ENCODE measurements around the gene WNK3. TPM values are rescaled to one million over a fixed set of nuclear protein-coding genes. Genes with fewer than 3 reads are reported as not detected.

Gene WNK3
- total and polyA plus RNA-seq, 2 experiments from 2014 or later = 27.6 to 57.5 TPM

DNA sequence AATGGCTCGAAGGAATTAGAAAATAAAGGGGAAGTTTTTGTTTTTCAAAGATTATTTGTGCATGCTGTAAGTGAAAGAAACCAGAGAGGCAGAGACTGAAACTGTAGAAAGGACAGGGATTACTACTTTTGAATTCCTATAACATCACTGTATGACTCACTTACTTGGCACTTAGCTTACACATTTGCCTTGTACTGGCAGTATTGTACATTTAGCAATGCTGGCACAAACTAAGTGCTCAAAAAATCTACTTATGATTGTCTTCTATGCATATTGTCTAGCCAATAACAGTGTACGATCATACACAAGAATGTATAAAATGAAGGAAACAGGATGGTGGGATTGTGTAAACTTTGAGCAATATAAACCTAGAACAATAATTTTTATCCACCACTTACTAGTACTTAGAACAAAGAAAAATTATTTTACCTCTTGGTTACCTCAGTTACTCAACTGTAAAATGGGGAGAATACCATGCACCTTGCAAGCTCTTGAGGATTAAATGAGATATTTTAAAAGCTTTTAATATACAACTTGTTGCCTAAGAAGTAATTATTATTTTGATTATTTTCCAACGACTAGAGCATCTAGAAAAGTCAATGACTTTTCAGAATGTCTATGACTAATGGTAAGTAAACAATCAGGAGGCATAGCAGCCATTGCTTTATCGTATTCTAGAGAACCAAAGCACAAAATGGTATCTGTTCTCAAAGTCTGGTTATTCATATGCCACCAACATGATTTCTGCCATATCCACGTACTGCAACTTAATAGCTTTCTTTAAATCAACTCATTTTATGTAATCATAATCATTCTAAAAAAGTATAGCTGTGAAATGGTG, 179.5 kb downstream of the WNK3 start:
- no peaks in the 10 kb centered on the region for H3K27me3 Mint-ChIP-seq (ENCODE audit: insufficient read depth, low read depth, poor library complexity)
- TF ChIP-seq, protein P1, sequence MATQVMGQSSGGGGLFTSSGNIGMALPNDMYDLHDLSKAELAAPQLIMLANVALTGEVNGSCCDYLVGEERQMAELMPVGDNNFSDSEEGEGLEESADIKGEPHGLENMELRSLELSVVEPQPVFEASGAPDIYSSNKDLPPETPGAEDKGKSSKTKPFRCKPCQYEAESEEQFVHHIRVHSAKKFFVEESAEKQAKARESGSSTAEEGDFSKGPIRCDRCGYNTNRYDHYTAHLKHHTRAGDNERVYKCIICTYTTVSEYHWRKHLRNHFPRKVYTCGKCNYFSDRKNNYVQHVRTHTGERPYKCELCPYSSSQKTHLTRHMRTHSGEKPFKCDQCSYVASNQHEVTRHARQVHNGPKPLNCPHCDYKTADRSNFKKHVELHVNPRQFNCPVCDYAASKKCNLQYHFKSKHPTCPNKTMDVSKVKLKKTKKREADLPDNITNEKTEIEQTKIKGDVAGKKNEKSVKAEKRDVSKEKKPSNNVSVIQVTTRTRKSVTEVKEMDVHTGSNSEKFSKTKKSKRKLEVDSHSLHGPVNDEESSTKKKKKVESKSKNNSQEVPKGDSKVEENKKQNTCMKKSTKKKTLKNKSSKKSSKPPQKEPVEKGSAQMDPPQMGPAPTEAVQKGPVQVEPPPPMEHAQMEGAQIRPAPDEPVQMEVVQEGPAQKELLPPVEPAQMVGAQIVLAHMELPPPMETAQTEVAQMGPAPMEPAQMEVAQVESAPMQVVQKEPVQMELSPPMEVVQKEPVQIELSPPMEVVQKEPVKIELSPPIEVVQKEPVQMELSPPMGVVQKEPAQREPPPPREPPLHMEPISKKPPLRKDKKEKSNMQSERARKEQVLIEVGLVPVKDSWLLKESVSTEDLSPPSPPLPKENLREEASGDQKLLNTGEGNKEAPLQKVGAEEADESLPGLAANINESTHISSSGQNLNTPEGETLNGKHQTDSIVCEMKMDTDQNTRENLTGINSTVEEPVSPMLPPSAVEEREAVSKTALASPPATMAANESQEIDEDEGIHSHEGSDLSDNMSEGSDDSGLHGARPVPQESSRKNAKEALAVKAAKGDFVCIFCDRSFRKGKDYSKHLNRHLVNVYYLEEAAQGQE (IDR thresholded peaks at IDR 0.05; ENCODE audit: unreplicated experiment) = no peak
- TF ChIP-seq EZH2 (IDR thresholded peaks at IDR 0.05; ENCODE audit: low read depth, unreplicated experiment) (no peak), EZH2phosphoT487 (IDR thresholded peaks at IDR 0.05; ENCODE audit: unreplicated experiment) (no peak), NANOG (IDR thresholded peaks at IDR 0.05; ENCODE audit: borderline replicate concordance) (no peak)
- TF ChIP-seq, protein P2, sequence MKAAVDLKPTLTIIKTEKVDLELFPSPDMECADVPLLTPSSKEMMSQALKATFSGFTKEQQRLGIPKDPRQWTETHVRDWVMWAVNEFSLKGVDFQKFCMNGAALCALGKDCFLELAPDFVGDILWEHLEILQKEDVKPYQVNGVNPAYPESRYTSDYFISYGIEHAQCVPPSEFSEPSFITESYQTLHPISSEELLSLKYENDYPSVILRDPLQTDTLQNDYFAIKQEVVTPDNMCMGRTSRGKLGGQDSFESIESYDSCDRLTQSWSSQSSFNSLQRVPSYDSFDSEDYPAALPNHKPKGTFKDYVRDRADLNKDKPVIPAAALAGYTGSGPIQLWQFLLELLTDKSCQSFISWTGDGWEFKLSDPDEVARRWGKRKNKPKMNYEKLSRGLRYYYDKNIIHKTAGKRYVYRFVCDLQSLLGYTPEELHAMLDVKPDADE (IDR thresholded peaks at IDR 0.05) = no peak
- H3K36me3 Mint-ChIP-seq (ENCODE audit: low read depth) = peaks cover 18% of the 10 kb centered on the region
- no peak overlapping the region for H3K27ac ChIP-seq (ENCODE audit: low read depth)
- H3K79me2 ChIP-seq (replicated peaks; ENCODE audit: insufficient read depth) = peaks cover 70% of the 10 kb centered on the region
- H3K4me1 Mint-ChIP-seq = peaks cover 29% of the 10 kb centered on the region
- H4K20me1 ChIP-seq (replicated peaks; ENCODE audit: insufficient read depth) = no peaks in the 10 kb centered on the region; the same call in 1 of the 2 replicates
- H3K27me3 ChIP-seq (ENCODE audit: insufficient read depth) = no peaks in the 10 kb centered on the region
- no peak overlapping the region for H3K4me2 ChIP-seq
- no peaks in the 10 kb centered on the region for H3K36me3 ChIP-seq (ENCODE audit: insufficient read depth)
- no peak overlapping the region for H3K27ac Mint-ChIP-seq
- ATAC-seq = no peak
- H3K4me1 ChIP-seq (ENCODE audit: insufficient read depth) = peaks cover 11% of the 10 kb centered on the region
- no peaks in the 10 kb centered on the region for H3K9me3 Mint-ChIP-seq
- H3K9me2 ChIP-seq (ENCODE audit: insufficient read depth) = no peaks in the 10 kb centered on the region
- no peak for DNase-seq (ENCODE audit: low spot score)
- H3K4me3 ChIP-seq = no peak overlapping the region
- no peak overlapping the region for H3K4me3 Mint-ChIP-seq
- H2AFZ ChIP-seq = no peak overlapping the region
- H3F3A ChIP-seq (replicated peaks; ENCODE audit: low read depth) = no peaks in the 10 kb centered on the region

DNA sequence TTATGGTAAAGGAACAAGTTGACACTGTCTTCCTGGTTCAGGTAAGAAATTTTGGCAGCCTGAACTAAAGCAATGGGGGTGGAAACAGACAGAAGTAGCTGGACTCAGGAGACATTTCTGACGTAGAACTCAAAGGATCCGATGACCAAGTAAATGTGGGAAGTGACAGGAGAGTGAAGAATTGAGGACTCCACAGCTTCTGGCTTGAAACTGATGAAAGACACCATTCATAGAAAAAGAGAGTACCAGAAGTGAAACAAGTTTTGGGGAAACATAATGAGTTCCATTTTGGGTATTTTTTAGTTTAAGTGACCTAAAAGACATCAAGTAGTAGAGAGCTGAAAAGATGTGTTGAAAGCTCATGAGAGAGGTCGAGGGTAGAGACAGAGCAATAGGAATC, 180.5 kb downstream of the WNK3 start:
- Histone ChIP-seq H2AFZ (no peak overlapping the region), H3K27me3 (ENCODE audit: insufficient read depth) (no peaks in the 10 kb centered on the region), H3F3A (replicated peaks; ENCODE audit: low read depth) (no peaks in the 10 kb centered on the region), H3K9me2 (ENCODE audit: insufficient read depth) (no peaks in the 10 kb centered on the region), H3K4me2 (no peak overlapping the region), H3K27ac (ENCODE audit: low read depth) (no peak overlapping the region), H3K4me3 (no peak overlapping the region), H3K79me2 (replicated peaks; ENCODE audit: insufficient read depth) (peaks cover 67% of the 10 kb centered on the region), H4K20me1 (replicated peaks; ENCODE audit: insufficient read depth) (no peaks in the 10 kb centered on the region; the same call in 1 of the 2 replicates), H3K36me3 (ENCODE audit: insufficient read depth) (no peaks in the 10 kb centered on the region), H3K4me1 (ENCODE audit: insufficient read depth) (peaks cover 11% of the 10 kb centered on the region)
- no peaks in the 10 kb centered on the region for H3K9me3 Mint-ChIP-seq
- no peak overlapping the region for H3K27ac Mint-ChIP-seq
- peaks cover 29% of the 10 kb centered on the region for H3K4me1 Mint-ChIP-seq
- DNase-seq (ENCODE audit: low spot score) (no peak), ATAC-seq (no peak)
- no peak overlapping the region for H3K4me3 Mint-ChIP-seq
- peaks cover 21% of the 10 kb centered on the region for H3K36me3 Mint-ChIP-seq (ENCODE audit: low read depth)
- no peaks in the 10 kb centered on the region for H3K27me3 Mint-ChIP-seq (ENCODE audit: insufficient read depth, low read depth, poor library complexity)
- no peak for TF ChIP-seq CREB1 (CRISPR knock-in tag; IDR thresholded peaks at IDR 0.05; ENCODE audit: low read depth)
- TF ChIP-seq NANOG (IDR thresholded peaks at IDR 0.05; ENCODE audit: borderline replicate concordance) = no peak
- TF ChIP-seq, protein P3, sequence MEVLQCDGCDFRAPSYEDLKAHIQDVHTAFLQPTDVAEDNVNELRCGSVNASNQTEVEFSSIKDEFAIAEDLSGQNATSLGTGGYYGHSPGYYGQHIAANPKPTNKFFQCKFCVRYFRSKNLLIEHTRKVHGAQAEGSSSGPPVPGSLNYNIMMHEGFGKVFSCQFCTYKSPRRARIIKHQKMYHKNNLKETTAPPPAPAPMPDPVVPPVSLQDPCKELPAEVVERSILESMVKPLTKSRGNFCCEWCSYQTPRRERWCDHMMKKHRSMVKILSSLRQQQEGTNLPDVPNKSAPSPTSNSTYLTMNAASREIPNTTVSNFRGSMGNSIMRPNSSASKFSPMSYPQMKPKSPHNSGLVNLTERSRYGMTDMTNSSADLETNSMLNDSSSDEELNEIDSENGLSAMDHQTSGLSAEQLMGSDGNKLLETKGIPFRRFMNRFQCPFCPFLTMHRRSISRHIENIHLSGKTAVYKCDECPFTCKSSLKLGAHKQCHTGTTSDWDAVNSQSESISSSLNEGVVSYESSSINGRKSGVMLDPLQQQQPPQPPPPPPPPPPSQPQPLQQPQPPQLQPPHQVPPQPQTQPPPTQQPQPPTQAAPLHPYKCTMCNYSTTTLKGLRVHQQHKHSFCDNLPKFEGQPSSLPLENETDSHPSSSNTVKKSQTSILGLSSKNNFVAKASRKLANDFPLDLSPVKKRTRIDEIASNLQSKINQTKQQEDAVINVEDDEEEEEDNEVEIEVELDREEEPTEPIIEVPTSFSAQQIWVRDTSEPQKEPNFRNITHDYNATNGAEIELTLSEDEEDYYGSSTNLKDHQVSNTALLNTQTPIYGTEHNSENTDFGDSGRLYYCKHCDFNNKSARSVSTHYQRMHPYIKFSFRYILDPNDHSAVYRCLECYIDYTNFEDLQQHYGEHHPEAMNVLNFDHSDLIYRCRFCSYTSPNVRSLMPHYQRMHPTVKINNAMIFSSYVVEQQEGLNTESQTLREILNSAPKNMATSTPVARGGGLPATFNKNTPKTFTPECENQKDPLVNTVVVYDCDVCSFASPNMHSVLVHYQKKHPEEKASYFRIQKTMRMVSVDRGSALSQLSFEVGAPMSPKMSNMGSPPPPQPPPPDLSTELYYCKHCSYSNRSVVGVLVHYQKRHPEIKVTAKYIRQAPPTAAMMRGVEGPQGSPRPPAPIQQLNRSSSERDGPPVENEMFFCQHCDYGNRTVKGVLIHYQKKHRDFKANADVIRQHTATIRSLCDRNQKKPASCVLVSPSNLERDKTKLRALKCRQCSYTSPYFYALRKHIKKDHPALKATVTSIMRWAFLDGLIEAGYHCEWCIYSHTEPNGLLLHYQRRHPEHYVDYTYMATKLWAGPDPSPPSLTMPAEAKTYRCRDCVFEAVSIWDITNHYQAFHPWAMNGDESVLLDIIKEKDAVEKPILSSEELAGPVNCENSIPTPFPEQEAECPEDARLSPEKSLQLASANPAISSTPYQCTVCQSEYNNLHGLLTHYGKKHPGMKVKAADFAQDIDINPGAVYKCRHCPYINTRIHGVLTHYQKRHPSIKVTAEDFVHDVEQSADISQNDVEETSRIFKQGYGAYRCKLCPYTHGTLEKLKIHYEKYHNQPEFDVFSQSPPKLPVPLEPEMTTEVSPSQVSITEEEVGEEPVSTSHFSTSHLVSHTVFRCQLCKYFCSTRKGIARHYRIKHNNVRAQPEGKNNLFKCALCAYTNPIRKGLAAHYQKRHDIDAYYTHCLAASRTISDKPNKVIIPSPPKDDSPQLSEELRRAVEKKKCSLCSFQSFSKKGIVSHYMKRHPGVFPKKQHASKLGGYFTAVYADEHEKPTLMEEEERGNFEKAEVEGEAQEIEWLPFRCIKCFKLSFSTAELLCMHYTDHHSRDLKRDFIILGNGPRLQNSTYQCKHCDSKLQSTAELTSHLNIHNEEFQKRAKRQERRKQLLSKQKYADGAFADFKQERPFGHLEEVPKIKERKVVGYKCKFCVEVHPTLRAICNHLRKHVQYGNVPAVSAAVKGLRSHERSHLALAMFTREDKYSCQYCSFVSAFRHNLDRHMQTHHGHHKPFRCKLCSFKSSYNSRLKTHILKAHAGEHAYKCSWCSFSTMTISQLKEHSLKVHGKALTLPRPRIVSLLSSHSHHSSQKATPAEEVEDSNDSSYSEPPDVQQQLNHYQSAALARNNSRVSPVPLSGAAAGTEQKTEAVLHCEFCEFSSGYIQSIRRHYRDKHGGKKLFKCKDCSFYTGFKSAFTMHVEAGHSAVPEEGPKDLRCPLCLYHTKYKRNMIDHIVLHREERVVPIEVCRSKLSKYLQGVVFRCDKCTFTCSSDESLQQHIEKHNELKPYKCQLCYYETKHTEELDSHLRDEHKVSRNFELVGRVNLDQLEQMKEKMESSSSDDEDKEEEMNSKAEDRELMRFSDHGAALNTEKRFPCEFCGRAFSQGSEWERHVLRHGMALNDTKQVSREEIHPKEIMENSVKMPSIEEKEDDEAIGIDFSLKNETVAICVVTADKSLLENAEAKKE (CRISPR knock-in tag; IDR thresholded peaks at IDR 0.05) = no peak
- no peak for TF ChIP-seq EZH2 (IDR thresholded peaks at IDR 0.05; ENCODE audit: low read depth, unreplicated experiment)
